Measurements from ENCODE around the gene AGMAT. TPM values are rescaled to one million over a fixed set of nuclear protein-coding genes. Genes with fewer than 3 reads are reported as not detected.

AGMAT gene
- total and polyA plus RNA-seq, 2 of the 13 experiments (the other 11 are each of a cell fraction or from before 2014, with no cell fraction given) = 59.1 to 174 TPM

DNA sequence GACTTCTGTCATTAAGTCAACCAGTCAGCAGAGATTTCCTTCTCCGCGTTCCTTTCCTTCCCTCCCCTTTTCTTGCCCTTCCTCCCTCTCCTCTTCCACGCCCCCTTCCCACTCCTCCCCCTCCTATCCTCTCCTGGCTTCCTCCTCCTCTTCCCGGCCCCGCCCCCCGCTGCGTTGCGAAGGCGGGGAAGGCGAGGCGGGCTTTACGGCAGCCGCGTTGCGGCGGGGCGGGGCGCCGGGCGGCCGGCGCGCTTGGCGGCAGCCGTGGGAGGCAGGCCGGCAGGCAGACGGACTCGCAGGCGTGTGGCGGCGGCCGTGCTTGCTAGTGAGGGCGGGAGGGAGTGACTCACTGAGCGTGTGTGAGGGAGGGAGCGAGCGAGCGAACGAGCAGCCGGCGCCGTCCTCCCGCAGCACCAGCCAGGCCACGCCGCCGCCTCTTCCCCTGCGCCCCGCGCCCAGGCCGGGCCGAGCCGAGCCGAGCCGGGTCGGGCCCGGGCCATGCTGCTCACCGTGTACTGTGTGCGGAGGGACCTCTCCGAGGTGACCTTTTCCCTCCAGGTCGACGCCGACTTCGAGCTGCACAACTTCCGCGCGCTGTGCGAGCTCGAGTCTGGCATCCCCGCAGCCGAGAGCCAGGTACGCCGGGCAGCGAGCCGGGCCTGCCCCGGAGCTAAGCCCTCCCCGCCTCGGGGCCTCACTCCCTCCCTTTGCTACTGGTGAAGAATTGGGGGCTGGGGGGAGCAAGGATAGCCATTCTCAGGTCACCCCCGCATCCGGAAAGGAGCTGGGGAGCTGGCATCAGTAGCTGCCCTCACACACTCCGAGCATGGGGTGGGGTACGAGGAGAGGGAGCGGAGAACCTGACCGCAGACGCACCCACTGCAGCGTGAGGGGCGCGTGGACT, 32.6 kb upstream of the AGMAT start, which contains the start of gene DDI2 (continued):
- TF ChIP-seq ZNF512 (CRISPR knock-in tag; IDR thresholded peaks at IDR 0.05) (no peak), FOXK1 (CRISPR knock-in tag; IDR thresholded peaks at IDR 0.05; ENCODE audit: borderline replicate concordance, low read depth) (no peak), ZNF30 (CRISPR knock-in tag; IDR thresholded peaks at IDR 0.05) (no peak), HOXA9 (CRISPR knock-in tag; IDR thresholded peaks at IDR 0.05; ENCODE audit: borderline replicate concordance) (no peak), HOXA7 (CRISPR knock-in tag; IDR thresholded peaks at IDR 0.05) (no peak), ZNF552 (CRISPR knock-in tag; IDR thresholded peaks at IDR 0.05; ENCODE audit: borderline replicate concordance) (no peak), ZNF720 (CRISPR knock-in tag; IDR thresholded peaks at IDR 0.05) (no peak), ZNF383 (CRISPR knock-in tag; IDR thresholded peaks at IDR 0.05; ENCODE audit: borderline replicate concordance) (no peak), ZNF740 (CRISPR knock-in tag; IDR thresholded peaks at IDR 0.05) (0 out of 2 replicates have a peak, but pooled peaks have one; percentile 42), ZNF496 (CRISPR knock-in tag; IDR thresholded peaks at IDR 0.05; ENCODE audit: insufficient replicate concordance) (no peak), ZNF407 (CRISPR knock-in tag; IDR thresholded peaks at IDR 0.05; ENCODE audit: not compliant biosample characterization) (no peak), BORCS8-MEF2B (CRISPR knock-in tag; IDR thresholded peaks at IDR 0.05) (no peak; the same call in 1 of the 2 replicates), ZNF121 (CRISPR knock-in tag; IDR thresholded peaks at IDR 0.05) (no peak)
- TF ChIP-seq, protein P1, sequence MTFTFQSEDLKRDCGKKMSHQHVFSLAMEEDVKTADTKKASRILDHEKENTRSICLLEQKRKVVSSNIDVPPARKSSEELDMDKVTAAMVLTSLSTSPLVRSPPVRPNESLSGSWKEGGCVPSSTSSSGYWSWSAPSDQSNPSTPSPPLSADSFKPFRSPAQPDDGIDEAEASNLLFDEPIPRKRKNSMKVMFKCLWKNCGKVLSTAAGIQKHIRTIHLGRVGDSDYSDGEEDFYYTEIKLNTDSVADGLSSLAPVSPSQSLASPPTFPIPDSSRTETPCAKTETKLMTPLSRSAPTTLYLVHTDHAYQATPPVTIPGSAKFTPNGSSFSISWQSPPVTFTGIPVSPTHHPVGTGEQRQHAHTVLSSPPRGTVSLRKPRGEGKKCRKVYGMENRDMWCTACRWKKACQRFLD (CRISPR knock-in tag; IDR thresholded peaks at IDR 0.05; ENCODE audit: borderline replicate concordance) = no peak
- TF ChIP-seq, protein P2, sequence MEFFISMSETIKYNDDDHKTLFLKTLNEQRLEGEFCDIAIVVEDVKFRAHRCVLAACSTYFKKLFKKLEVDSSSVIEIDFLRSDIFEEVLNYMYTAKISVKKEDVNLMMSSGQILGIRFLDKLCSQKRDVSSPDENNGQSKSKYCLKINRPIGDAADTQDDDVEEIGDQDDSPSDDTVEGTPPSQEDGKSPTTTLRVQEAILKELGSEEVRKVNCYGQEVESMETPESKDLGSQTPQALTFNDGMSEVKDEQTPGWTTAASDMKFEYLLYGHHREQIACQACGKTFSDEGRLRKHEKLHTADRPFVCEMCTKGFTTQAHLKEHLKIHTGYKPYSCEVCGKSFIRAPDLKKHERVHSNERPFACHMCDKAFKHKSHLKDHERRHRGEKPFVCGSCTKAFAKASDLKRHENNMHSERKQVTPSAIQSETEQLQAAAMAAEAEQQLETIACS (CRISPR knock-in tag; IDR thresholded peaks at IDR 0.05) = 0 out of 2 replicates have a peak, but pooled peaks have one; percentile 47
